Left cardiac atrium (tissue), 4 donors: ENCODE measurements around the gene PKNOX2. TPM values are rescaled to one million over a fixed set of nuclear protein-coding genes. Genes with fewer than 3 reads are reported as not detected.

Source experiments
- ATAC-seq, 2 donors: fragments of 200-7000 bp; cut with Tn5 transposase; one replicate each; pipeline ENCODE4 v1.9.1; 2020; ENCODE audit warnings: mild to moderate bottlenecking in 2 of 2, moderate library complexity in 2 of 2
- DNase-seq: peaks from one replicate; pipeline ENCODE4 v3.0.0-alpha.2; 2020
- intact Hi-C, 2 donors: fragments of 100-400 bp; cut with DNase I; formaldehyde crosslinking; loops; one replicate each; pipeline versions ENCODE4 v1.14.1 to v1.15.1; 2022 to 2023
- total RNA-seq, 2 donors: library from RNA; stranded (reverse); fragmentation: NEBNext Ultra II Directional; extraction: Animal tissue kit (Norgen Biotek cat#: 25700); gene quantifications; one replicate each; pipeline ENCODE4 v1.2.1, GENCODE V29; 2021
- donor health status: DM: no; HTN: yes; CAD: no.
- donor health status: DM: no; HTN: yes; CAD: no; lungs with severe emphysema.
- donor health status: DM: yes; HTN: yes; CAD: no.
- donor health status: Dilated cardiomyopathy.

PKNOX2 gene
- total RNA-seq, 2 donors from 2014 or later = 13.8 to 14.4 TPM

- DNase-seq = no peak
- intact Hi-C loops = no loop called here
- ATAC-seq = no peak
Observed at GRCh38 chr11:125242141-125242775, 77.7 kb downstream of the PKNOX2 start.

GRCh38 chr11:125244166-125244565, 79.6 kb downstream of the PKNOX2 start:
- DNase-seq (no peak), ATAC-seq (no peak)
- intact Hi-C loops = no loop called here

- intact Hi-C loops = no loop called here
- DNase-seq = no peak
- ATAC-seq = peak; percentile 47 to 90
Observed at GRCh38 chr11:125245299-125245698, 80.7 kb downstream of the PKNOX2 start.

GRCh38 chr11:125247431-125247830, 82.9 kb downstream of the PKNOX2 start:
- intact Hi-C loops = no loop called here
- ATAC-seq (no peak), DNase-seq (no peak)

- DNase-seq (no peak), ATAC-seq (no peak)
- intact Hi-C loops = no loop called here
Observed at GRCh38 chr11:125250318-125251213, 86.0 kb downstream of the PKNOX2 start.

GRCh38 chr11:125251214-125251545, 86.6 kb downstream of the PKNOX2 start:
- ATAC-seq = no peak
- no peak for DNase-seq
- intact Hi-C loops = no loop called here

- no peak for ATAC-seq
- intact Hi-C loops = no loop called here
- DNase-seq = no peak
Observed at GRCh38 chr11:125251956-125252355, 87.4 kb downstream of the PKNOX2 start.

GRCh38 chr11:125253289-125253688, 88.7 kb downstream of the PKNOX2 start:
- peak; percentile 12 to 46 for ATAC-seq
- DNase-seq = no peak
- intact Hi-C loops = no loop called here

- intact Hi-C loops = no loop called here
- no peak for DNase-seq
- peak in 1 of 2 donors; percentile 17 for ATAC-seq
Observed at GRCh38 chr11:125253795-125254525, 89.4 kb downstream of the PKNOX2 start.

- ATAC-seq (no peak), DNase-seq (no peak)
- intact Hi-C loops = no loop called here
Observed at GRCh38 chr11:125256541-125257189, 92.1 kb downstream of the PKNOX2 start.

GRCh38 chr11:125257190-125257579, 92.6 kb downstream of the PKNOX2 start:
- ATAC-seq (no peak), DNase-seq (no peak)
- intact Hi-C loops = no loop called here

- ATAC-seq (no peak), DNase-seq (no peak)
- intact Hi-C loops = no loop called here
Observed at GRCh38 chr11:125257751-125258150, 93.2 kb downstream of the PKNOX2 start.

GRCh38 chr11:125258291-125259032, 93.9 kb downstream of the PKNOX2 start:
- no peak for DNase-seq

GRCh38 chr11:125261588-125261987, 97.0 kb downstream of the PKNOX2 start:
- ATAC-seq (no peak), DNase-seq (no peak)
- intact Hi-C loops = loop anchor here in 1 of 2 donors (10.0 kb wide), 1 partner anchor 87 kb away; no protein-coding TSS in a partner anchor

More at GRCh38 chr11:125258291-125259032, 93.9 kb downstream of the PKNOX2 start:
- no peak for ATAC-seq
- intact Hi-C loops = no loop called here

- no peak for DNase-seq
- intact Hi-C loops = loop anchor here in 1 of 2 donors (10.0 kb wide), 1 partner anchor 88 kb away; no protein-coding TSS in a partner anchor
- ATAC-seq = peak in 1 of 2 donors; percentile 27
Observed at GRCh38 chr11:125262194-125262829, 97.8 kb downstream of the PKNOX2 start.

- DNase-seq (no peak), ATAC-seq (peak; percentile 53 to 56)
- intact Hi-C loops = loop anchor here in 1 of 2 donors (10.0 kb wide), 1 partner anchor 88 kb away; no protein-coding TSS in a partner anchor
Observed at GRCh38 chr11:125262830-125263218, 98.3 kb downstream of the PKNOX2 start.

GRCh38 chr11:125263268-125263790, 98.8 kb downstream of the PKNOX2 start:
- DNase-seq (peak; percentile 85), ATAC-seq (peak; percentile 79 to 92)
- intact Hi-C loops = loop anchor here in 1 of 2 donors (10.0 kb wide), 1 partner anchor 89 kb away; no protein-coding TSS in a partner anchor
